CD4-positive, alpha-beta T cell treated with Interleukin-10 for 1 hour (primary cell): Measurements from ENCODE around the gene ZDBF2.
A peak's percentile ranks its signal among the peaks of the same experiment; 100 is the strongest.
"Not testable (repeated sequence)": the region's sequence is repeated elsewhere in the genome, so short reads cannot be mapped to it uniquely, and the experiment has no call there.

Experiments used
- DNase-seq: peaks from one replicate; pipeline ENCODE4 v3.0.0-alpha.2; 2020

ZDBF2 gene

DNA sequence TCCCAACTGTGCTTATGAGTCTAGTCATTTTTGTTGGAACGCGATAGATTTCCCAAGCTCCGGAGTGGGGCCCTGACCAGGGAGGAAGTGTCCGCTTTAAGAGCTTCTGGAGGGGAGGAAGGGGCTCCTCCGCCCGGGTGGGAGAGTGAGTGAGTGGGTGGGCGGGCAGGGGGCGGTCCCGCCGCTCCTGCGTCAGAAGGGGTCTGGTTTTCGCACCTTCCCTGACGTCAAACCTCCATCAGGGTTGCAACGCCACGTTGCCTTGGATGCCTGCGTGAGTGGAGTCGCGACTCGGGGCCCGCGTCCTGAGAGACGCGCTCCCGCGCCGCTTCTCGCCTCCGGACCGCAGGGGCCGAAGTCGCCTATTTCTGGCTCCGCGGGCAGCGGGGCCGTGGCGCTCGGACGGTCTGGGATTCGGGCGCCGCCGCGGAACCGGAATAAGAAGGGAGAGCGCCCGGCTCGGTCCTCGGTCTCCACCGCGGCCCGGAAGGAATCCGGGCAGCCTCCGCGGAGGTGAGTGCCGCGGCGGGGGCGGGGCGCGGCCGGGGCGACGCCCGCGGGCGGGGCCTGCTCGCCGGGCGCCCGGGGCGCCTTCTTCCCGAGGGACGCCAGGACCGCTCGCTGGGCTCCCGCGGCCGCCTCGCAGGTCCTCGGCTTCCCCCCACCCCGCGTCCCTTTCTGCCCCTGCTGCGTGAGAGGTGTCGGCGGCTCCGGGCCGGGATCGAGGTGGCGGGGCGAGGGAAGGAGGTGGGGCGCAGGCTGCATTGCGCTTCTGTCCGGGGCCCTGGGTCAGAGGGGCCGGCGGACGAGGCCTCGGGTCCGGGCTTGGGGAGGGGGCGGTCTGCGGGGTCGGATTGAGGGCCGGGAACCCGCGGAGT, at the start of gene ZDBF2:
ZDBF2 (plus strand) TSS at position 230 of the 878 bp plus-strand sequence. CDS start 7,187 bp downstream, outside the sequence.
- peak; percentile 47 for DNase-seq

DNA sequence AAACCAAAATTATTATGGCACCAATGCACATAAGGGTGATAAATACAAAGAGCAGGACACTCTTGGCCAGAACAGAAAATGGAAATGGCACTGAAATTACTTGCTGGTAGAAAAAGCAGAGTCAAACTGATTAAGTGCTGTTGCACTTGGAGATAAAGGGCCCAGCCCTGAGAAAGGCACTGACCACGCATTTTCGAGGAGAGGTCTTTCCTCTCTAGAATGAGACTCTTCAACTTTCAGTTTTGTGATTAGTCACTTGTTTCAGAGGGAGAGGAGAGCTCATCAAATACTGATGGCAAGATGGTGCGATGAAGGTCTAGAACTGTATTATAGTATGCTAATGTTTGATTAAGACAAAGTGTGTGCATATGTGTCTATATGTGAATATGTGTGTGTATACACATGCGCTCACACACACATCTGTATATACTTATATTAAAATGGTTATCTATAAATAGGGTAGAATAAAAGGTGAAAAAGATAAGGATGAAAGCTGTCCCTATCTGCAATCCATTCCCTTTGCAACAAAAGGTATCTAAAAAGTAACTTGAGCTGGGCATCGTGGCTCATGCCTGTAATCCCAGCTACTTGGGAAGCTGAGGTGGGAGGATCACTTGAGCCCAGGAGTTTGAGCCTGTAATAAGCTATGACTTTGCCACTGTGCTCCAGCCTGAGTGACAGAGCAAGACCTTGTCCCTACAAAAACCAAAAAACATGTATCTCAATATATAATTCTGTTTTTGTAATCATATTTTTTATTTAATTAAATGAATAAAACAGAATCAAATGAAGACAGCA, 48.8 kb upstream of the ZDBF2 start:
- no peak for DNase-seq

DNA sequence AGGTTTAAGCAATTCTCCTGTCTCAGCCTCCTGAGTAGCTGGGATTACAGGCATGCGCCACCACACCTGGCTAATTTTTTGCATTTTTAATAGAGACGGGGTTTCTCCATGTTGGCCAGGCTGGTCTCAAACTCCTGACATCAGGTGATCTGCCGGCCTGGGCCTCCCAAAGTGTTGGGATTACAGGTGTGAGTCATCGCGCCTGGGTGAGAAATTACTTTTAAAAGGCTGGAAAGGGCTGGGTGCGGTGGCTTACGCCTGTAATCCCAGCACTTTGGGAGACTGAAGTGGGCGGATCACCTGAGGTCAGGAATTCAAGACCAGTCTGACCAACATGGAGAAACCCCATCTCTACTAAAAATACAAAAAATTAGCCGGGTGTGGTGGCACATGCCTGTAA, 45.8 kb upstream of the ZDBF2 start:
- DNase-seq = not testable (repeated sequence)

DNA sequence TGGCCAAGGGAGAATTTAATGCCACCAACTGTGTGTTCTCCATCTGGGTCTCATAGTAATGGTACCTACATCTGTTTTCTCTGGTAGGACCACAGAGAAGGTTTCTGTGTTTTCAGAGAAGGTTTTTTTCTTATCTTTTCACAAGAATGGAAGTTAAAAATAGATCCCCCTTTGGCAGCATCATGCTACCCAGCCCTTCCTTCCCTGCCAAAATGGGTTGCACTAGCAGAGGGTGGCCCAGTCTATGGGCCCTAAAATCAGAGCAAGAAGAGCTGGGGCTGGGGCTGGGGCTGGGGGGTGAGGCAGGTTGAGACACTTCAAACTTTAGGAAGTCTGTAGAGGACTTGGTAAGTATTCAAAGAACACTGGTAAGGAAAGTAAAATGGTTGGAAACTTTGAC, 44.8 kb upstream of the ZDBF2 start:
- DNase-seq = no peak

DNA sequence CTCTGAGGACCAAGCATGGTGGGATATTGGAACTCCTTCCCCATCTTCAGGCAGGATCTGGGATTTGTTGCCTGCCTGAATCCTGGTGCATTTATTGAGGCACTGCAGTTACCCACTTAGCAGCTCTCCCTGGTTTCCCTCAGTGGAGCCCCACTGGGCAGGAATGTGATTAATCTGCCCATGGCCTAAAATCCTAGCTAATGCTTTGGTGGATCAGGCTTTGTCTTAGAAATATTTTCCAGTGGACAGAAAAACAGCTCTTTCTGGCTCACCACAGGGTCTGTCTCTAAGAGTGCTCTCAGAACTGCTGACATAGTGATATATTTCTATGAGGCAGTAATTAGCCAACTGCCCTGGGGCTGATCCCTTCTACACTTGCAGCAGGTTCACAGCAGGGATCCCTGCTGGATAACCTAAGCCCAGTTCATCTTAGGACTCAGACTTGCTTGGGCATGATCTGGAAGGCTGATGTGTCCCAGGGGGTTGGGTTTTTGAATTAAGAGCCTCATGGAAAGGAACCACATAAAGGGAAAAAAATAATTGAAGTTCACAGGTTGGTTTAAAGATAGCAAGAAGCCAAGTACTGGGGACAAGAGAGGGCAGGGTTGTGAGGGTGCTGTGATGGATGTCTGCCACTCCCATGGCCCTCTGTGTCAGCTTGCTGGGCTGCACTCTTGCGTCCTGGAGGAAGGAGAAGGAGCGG, 44.3 kb upstream of the ZDBF2 start:
- DNase-seq = no peak

DNA sequence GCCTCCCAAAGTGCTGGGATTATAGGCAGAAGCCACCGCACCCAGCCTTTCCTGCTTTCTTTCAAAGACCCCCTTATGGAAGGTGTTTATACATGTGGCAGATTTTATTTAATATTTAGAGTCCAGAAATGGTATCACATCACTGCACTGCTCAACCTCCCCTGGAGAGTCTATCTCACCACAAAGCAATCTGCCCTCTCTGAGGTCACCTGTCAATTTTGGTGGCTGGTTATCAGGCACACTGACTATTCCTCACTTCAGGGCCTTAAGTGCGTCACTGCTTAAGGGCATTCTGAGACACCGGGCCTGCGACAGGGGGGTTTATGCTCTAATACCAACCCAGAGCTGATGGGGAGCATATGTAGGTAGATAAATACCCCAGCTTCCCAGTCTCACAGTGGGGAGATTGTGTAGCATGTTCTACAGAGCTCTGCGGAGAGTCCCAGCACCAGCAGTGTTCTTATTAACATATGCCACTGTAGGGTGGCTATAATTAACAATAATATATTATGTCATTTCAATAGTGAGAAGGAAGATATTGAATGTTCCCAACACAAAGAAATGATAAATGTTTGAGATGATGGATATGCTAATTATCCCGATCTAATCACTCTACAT, 42.7 kb upstream of the ZDBF2 start:
- no peak for DNase-seq

DNA sequence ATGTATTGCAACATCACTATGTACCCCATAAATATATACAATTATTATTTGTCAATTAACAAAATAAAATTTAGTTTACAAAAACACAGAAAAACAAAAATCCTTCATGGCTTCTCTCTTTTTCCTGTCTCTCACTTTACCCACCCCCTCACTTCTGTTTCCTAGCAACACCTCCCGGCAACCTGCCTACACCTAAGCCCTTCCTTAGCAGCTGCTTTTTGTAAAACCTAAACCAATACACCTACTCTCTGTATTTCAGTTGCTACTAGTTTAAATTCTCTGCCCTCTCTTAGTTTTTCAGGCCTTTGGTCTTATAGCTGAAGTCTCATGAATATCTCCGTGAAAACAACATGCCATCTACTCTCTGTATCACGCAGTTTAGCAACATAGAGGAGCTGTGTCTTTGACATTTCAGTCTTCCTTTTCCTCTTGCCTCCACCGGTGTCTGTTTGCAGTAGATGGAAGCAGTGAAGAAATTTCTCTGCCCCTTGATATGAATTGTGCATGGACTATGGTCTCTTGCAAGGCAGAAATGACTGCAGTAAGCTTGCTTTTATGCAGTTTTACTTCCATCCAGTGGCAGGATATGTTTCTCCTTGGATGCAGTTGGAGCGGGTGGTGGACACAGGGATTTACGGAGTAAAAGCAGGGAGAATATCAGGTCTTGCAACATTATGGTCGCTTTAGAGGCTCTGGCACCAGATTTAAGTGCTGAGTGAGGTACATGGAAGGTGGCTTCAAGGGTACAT, 42.0 kb upstream of the ZDBF2 start:
- no peak for DNase-seq

DNA sequence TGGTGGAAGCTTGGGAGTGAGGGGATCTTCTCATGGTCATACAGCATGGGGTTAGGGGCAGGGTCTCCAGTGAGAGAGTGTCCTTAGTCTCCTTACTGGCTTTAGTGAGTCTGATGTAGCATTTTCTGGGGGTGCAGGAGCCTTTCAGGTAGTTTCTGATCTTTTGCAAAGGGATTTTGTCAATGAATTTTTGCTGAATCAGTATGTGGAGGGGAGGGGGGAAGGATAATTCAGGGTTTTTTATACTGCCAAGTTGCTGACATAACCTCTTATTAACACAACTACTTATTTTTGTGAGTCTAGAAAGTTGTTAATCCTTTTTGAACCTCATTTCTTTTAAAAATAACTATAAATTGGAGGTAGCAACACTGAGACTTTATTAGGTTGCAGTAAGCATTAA, 35.3 kb upstream of the ZDBF2 start:
- no peak for DNase-seq

DNA sequence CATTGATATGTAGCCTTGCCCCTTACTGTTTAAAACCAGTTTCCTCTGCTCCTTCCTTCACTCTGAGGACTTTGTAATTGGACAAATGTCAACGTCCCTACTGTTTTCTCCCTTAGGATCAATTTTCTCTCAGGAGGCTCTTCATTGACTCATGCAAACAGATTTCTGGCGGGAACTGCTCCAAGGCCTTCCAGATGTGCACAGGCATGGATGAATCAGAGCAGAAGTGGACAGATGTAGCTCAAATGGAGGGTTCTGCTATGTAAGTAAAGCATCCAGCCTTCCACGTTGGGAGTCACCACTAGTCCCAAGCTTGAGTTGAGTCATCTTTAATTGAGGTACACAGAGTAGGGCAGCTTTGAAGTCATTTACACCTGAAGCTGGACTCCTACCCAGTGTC, 34.1 kb upstream of the ZDBF2 start:
- no peak for DNase-seq

DNA sequence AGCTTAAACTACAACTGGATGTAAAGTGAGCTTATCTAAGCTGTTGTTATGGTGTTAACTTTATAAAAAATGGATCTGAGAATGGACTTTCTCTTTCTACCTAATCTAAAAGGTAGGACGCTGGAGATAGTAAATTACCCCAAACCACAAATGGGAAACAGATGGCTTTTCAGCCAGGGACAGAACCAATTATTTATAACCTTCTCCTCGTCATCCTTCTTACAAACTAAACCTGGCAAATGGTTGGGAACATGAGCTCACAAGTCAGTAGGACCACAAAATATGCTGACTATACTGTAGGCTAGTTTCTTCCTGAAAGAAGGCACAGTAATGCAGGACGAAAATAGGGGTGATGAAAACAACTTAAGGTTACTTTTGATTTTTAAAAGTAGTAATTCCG, 32.7 kb upstream of the ZDBF2 start:
- DNase-seq = no peak

DNA sequence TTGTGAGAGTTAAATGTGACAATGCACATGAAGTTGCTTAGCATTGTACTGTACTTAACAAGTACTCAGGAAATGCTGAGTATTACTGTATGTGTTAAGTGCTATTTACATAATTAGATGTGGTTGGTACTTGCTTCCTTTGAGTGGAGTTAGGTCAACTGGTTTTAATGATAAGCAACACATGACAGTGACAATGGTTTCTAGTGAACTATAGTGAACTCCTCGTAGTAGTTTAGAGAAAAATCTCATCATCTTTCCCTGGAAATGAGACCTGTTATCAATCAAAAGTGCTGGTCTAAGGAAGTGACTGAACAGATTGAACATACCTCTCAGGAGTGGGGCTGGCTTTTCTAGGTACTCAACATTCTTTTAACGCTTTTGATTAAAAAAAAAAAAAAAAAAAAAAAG, 29.2 kb upstream of the ZDBF2 start:
- DNase-seq = no peak

DNA sequence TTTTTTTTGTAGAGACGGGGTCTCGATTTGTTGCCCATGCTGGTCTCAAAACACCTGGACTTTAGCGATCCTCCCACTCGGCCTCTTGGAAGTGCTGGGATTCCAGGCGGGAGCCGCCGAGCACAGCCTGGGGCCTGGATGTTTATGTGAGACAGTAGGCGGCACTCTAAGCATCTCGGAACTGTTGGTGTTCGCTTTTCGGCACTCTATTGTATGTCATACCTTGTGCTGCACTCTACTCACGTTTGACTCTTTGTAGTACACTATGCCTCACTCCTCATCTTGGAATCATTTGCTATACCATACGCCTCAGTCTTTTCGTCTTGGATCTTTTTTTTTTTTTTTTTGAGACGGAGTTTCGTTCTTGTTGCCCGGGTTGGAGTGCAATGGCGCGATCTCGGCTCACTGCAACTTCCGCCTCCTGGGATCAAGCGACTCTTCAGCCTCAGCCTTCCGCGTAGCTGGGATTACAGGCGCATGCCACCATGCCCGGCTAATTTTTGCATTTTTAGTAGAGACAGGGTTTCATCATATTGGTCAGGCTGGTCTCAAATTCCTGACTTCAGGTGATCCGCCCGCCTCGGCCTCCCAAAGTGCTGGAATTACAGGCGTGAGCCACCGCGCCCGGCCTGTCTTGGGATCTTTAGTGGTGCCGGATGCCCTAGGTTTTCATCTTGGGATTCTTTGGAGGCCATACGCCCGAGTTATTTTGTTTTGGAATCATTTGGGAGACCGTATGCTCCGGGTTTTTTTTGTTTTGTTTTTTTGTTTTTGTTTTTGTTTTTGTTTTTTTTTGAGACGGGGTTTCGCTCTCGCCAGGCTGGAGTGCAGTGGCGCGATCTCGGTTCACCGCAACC, 24.2 kb upstream of the ZDBF2 start:
- DNase-seq = no peak

DNA sequence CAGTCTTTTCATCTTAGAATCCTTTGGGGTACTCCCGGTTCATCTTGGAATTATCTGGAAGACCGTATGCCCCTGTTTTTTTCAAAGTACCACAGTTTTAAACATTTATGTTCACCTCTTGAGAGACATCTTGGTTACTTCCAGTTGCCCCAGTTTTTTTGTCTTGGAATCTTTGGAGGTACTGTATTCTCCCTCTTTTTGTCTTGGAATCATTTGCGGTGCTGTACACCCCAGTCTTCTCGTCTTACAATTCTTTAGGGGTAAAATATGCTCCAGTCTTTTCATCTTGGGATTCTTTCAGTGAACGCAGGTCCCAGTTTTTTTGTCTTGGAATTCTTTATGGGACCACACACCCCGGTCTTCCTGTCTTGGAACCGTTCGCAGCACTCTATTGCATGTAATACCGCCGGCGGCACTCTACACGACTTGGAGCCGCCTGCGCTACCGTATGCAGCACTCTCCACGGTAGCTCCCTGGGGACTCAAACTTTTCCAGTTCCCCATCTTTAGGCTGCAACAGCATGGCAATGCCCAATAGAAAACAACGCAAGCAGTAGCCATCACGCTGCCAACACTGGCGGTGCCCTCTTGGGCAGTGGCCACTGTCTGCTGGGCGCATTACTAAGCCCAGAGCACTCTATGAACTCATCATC, 21.2 kb upstream of the ZDBF2 start:
- DNase-seq = no peak

DNA sequence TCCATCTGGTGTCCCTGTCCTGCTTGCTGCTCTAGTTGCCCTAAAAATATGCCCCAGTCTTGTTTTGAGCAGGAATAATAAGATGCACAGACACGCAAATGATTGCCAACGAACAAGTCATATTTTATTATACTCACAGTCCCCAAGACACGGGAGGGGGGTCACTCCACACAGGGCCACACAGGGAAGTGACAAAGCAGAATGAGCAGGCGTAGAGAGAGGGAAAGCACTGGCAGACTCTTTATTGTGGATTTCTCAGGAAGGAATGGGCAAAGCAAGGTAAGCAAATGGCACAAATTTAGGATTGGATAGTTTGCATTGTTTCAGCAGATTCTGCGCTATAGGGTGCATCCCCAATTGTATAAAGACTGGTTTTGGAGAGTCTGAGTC, 20.7 kb upstream of the ZDBF2 start:
- no peak for DNase-seq

DNA sequence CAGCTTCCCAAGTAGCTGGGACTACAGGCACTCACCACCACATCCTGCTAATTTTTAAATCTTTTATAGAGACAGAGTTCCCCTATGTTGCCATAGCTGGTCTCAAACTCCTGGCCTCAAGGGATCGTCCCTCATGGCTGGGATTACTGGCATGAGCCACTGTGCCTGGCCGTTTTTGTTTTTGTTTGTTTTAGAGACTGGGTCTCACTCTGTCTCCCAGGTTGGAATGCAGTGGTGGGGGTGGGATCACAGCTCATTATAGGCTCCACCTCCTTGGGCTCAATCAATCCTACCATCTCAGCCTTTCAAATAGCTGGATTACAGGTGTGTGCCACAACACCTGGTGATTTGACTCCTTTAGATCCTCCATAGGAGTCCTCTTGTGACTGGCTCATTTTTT, 19.5 kb upstream of the ZDBF2 start:
- DNase-seq = no peak

DNA sequence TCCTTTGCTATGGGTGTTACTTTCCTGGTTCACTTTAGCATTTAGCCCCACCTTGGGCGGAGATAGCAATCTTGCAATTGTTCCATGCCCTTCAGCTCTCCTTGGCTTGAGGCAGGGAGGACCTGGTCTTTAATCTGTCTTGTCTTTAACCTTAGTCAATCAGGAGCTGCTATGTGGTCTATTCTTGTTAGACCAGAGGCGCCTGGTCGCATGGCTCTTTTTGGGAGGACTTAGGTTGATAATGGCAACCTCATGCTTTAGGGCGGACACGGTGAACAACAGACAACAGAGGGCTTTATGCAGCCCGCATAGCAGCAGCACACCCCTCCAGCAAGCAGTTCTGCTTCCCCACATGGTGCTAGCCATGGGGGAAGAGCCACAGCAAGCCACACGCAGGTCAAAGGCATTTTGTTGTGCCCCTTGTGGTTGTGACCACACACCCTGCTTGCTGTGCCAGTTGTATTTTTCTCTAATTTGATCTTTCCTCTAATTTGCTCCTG, 17.7 kb upstream of the ZDBF2 start:
- no peak for DNase-seq

DNA sequence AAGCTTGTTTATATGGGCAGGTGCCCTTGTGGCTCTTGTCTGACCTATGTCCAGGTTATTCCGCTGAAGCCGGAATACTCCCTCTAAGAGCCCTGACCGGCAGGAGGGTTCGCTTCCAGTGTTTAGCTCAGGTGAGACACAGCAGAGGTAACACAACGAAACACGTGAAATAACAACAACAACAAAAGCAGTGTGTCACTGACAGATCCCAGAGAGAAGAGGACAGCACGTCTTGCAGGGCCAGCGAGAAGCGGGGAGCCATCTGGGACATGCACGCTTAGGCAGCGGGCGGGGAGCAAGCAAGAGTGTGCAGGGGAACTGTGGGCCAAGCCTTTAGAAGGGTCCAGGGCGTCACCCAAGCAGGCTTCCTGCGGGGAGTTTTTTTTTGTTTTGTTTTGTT, 17.1 kb upstream of the ZDBF2 start:
- DNase-seq = no peak

DNA sequence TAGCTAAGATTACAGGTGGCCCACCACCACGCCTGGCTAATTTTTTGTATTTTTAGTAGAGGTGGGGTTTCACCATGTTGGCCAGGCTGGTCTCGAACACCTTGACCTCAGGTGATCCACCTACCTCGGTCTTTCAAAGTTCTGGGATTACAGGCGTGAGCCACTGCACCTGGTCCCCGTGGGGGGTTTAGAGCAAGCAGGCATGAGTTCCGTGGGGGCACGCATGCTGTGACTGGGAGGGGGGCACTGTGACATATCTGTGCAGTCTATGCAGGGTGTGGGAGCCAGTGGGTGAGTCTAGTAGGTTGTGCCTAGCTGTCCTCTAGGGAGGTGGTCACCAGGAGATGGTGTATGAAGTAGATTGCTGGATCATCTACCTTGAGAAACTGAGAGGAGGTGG, 16.6 kb upstream of the ZDBF2 start:
- no peak for DNase-seq

DNA sequence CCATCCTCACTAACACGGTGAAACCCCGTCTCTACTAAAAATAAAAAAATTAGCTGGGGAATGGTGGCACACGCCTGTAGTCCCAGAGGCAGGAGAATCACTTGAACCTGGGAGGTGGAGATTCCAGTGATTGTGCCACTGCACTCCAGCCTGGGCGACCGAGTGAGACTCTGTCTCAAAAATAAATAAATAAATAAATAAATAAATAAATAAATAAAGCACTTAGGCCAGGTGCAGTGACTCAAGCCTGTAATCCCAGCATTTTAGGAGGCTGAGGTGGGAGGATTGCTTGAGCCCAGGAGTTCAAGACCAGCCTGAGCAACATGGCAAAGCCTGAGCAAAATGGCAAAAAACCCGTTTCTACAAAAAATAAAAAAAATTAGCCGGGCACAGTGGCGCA, 15.8 kb upstream of the ZDBF2 start:
- not testable (repeated sequence) for DNase-seq

DNA sequence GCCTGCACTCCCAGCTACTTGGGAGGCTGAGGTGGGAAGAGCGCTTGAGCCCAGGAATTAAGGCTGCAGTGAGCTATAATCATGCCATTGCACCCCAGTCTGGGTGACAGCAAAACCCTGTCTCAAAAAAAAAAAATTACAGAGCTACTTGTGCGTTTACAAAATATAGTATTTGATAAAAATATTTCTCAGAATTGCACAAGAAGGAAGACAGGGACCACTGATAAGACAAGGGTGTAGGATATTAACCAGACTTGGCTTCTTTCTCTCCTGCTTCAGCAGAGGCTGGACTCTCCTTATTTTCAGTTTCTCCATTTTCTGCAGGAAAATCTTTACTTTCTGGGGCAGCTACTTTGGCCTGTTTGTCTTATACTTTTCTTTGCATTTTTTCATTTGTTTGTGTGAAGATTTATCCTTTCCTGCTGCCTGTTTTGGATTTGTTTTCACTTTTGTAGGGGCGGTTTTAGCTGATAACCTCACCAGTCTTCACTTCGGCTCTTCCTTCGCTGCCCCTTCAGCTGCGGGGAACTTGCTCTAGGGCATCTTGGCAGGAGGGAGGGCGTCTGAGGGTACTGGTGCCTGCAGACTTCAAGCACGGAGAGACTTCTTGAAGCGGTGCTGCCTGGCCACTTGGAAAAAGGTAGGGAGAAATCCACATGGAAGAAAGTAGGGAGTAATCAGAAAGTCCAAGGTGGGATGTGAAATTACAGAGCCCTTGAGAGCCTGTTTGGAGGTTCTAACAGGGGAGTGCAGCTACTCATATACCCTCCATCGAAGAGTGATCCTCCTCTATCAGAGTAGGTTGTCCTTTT, 14.9 kb upstream of the ZDBF2 start:
- no peak for DNase-seq
